ENCODE results near the gene CASP2.
"Not testable (repeated sequence)": the region's sequence is repeated elsewhere in the genome, so short reads cannot be mapped to it uniquely, and the experiment has no call there.

CASP2 gene

GRCh38 chr7:143258831-143259230 is 29.3 kb upstream of the CASP2 start:
- CTCF ChIA-PET = interaction anchor here (1.0 to 10.7 kb wide), 4 partner anchors 18 to 158 kb away, joined by 3 to 103 read pairs (median 4); partner anchors contain the start of gene CASP2
- no peak for DNase-seq (ENCODE audit: extremely low spot score)
- POLR2A ChIA-PET = no interaction called here
- no peak for TF ChIP-seq CTCF (IDR thresholded peaks at IDR 0.05; ENCODE audit: control extremely low read depth, extremely low read depth, low read depth, missing control alignments)

GRCh38 chr7:143259765-143260164 is 28.4 kb upstream of the CASP2 start:
- TF ChIP-seq CTCF (IDR thresholded peaks at IDR 0.05; ENCODE audit: control extremely low read depth, extremely low read depth, low read depth, missing control alignments) = no peak
- CTCF ChIA-PET = interaction anchor here (1.1 to 10.7 kb wide), 4 partner anchors 14 to 121 kb away, joined by 3 to 103 read pairs (median 5); no protein-coding TSS in a partner anchor
- no peak for DNase-seq (ENCODE audit: extremely low spot score)
- POLR2A ChIA-PET = no interaction called here

- POLR2A ChIA-PET = interaction anchor here (0.5 kb wide), 1 partner anchor 38 kb away, joined by 4 read pairs; no protein-coding TSS in a partner anchor
- no peak for TF ChIP-seq CTCF (IDR thresholded peaks at IDR 0.05; ENCODE audit: control extremely low read depth, extremely low read depth, low read depth, missing control alignments)
- DNase-seq (ENCODE audit: extremely low spot score) = no peak
- CTCF ChIA-PET = interaction anchor here (0.9 to 10.7 kb wide), 4 partner anchors 21 to 155 kb away, joined by 4 to 103 read pairs (median 6); partner anchors contain the start of gene CASP2
Measured at GRCh38 chr7:143261901-143262300, 26.2 kb upstream of the CASP2 start.

GRCh38 chr7:143263266-143264195 is 24.6 kb upstream of the CASP2 start, which contains the start of gene GSTK1:
Gene GSTK1, plus strand, starts transcription at chr7:143263441. Its CDS starts 73 bp downstream, at chr7:143263514.
- DNase-seq (ENCODE audit: extremely low spot score) = peak; percentile 91
- CTCF ChIA-PET = interaction anchor here (0.7 to 10.7 kb wide), 9 partner anchors 14 to 153 kb away, joined by 3 to 103 read pairs (median 5); partner anchors contain the start of gene CASP2
- POLR2A ChIA-PET = interaction anchor here (1.0 kb wide), 1 partner anchor 25 kb away, joined by 5 read pairs; the partner anchor contains the start of gene CASP2
- TF ChIP-seq CTCF (IDR thresholded peaks at IDR 0.05; ENCODE audit: control extremely low read depth, extremely low read depth, low read depth, missing control alignments) = no peak

- CTCF ChIA-PET = interaction anchor here (0.9 to 10.7 kb wide), 6 partner anchors 14 to 72 kb away, joined by 3 to 103 read pairs (median 4); partner anchors contain the start of gene CASP2
- DNase-seq (ENCODE audit: extremely low spot score); POLR2A ChIA-PET: not testable (repeated sequence)
Measured at GRCh38 chr7:143264196-143264568, 24.0 kb upstream of the CASP2 start.

GRCh38 chr7:143265017-143265693 is 23.0 kb upstream of the CASP2 start:
- CTCF ChIA-PET = interaction anchor here (1.0 to 10.7 kb wide), 5 partner anchors 15 to 27 kb away, joined by 3 to 103 read pairs (median 5); no protein-coding TSS in a partner anchor
- no peak for DNase-seq (ENCODE audit: extremely low spot score)
- POLR2A ChIA-PET = interaction anchor here (0.6 kb wide), 1 partner anchor 104 kb away, joined by 4 read pairs; no protein-coding TSS in a partner anchor
- no peak for TF ChIP-seq CTCF (IDR thresholded peaks at IDR 0.05; ENCODE audit: control extremely low read depth, extremely low read depth, low read depth, missing control alignments)

Data from GM10248 (cell line).